ENCODE data around the gene CD207.
"Not testable (repeated sequence)": the region's sequence is repeated elsewhere in the genome, so short reads cannot be mapped to it uniquely, and the experiment has no call there.

Gene CD207

DNA sequence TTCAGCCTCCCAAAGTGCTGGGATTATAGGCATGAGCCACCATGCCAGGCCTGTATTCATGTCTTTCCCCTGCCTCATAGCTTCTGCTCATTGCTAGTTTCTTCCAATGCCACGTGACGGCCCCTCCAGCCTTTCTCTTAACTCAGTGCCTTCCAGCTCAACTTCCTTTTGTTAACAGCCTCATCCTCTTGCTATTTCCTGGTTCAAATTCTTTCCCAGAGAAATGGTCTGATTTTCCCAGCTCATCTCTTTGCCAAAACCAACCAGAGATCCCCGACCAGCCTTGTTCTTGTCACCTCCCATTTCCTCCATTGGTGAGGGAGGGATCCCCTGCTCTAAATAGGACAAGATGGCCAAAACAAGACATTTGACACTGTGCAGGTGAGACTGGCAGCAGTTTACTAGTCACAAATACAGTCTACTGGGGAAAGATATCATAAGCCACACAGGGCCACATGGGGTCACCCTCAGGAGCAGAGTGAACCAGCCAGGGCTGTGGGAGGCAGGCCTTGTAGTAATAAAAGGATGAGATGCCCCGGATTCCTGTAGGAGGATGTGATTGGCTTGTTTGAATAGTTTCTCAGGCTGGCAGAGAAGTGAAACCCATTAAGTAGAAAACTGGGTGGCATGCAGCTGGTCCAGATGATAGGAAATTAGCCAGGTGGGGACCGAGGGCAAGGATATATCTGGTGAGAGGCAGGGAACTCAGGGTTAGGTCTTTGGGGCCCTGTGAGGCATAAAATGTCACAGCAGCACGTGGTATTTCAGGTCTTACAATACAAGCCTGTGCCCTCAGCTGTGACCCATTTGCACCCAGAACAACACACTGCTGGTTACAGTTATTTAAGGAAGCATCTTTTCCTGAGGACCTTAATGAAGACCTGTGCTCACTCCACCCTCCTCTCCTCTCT lies 6.4 kb downstream of the CD207 start:
- DNase-seq, result no peak

DNA sequence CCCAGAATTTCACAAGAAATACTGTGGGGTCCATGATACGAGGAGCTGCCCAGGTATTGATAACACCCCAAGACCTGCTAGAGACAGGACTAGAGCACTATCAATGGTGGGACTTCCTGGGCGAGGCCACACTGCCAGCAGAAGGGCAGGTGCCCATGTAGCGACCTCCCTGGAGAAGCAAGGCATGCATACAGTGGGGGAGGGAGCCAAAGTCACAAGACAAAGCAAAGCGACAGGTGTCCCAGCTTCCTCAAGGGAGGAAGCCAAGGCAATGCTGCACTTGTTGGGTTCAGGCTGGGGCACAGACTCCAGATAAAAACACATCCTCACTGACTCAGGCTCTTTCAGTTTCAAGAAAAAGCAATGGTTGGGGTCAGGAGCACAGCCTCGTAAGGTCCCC lies 7.5 kb downstream of the CD207 start:
- no peak for DNase-seq

DNA sequence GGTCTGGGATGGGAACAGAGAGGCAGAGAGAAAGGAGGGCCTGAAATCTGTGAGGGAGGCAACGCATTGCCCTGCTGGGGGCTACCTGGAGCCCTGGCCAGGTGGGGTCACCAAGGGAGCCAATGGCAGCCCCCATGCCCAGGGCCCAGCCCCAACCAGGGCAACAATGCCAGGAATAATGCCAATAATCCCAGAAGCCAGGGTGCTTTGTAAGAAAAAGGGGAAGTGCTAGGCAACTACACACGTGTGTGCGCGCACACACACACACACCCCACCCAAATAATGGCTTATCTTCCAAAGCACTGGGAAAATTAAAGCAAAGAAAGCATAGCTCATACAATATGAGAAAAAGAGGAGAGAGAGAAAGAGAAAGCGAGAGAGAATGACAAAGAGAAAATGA lies 8.2 kb downstream of the CD207 start:
- no peak for DNase-seq

DNA sequence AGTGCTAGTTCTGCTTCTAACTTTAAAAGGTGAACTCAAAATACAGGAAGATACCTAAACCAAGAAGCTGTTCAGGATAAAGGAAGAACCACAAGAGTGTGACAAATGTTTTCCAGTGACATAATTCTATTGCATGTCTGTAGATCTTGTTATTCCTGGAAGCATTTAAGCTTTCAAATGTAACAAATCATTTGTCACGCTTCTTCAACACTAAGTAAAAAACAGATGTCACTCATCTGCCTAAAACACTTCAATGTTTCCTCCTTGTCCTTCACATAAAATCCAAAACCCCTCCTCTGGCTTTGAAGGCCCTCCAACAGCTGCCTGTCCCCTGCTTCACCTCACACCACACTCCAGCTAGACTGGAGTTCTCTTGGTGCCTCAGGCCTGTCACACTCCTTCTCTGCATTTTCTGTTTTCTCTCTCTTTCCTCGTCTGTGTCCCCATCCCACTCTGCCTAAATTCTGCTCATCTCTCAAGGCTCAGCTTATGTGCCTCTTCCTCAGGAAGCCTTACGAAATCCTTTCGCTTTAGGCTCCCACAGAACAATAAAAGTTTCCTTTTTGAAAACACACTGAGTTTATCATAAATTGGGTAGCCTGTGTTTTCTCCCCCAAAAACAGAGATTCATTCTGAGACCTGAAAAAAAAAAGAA lies 8.8 kb downstream of the CD207 start:
- no peak for DNase-seq

DNA sequence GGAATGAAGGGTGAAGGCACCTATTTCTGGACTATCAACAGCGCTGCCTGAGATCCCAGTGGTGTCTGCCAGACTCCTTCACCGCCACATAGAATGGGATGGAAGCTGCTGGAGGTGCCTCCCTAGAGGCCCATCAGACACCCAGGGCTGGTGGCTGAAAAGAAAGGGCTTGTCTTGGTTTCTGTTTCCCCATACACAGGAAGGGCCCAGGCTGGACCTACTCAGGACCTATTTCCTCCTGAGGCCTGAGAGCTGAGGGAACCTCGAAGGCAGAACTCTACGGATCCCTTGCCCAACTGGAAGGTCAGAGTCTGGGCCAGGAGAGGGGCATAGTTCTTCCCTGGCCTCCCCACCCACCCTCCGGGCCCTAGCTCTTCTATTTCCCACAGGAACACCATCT lies 12.4 kb downstream of the CD207 start:
- DNase-seq, result no peak

DNA sequence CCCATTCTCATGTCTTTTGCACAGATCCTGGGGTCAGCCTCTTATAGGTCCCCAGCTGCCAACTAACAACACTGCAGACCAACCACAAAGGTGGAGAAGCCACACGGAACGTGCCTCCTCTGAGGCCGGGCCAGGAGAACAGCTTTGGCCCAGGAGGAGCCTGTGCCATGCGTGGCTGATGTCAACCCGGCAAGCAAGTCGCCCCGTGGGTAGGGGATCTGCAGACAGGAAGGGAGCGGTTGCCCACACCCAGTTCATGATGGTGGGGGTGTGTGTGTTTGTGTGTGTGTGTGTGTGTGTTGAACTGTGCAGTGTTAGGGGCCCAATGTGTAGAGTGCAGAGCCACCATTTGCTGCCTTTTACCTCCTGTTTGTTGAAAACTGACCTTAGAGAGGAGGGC lies 12.8 kb downstream of the CD207 start:
- no peak for DNase-seq

DNA sequence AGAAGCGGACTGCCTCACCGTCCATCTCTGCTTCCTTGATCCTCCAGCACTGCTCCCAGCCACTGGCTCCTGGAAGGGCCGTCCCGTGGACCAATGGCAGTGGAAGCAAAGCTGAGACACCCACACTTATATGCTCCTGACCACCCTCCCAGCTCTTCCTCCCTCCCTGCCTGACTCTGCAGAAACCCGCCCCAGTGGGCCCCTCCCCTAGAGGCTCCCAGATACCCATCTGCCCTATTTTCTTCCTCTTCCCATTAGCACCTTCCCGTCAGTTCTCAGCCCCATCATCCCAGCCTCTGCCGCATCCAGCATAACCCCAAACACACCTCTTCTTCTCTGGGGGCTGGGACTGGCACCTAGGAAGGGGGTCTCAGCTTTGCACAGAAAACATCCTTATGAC lies 15.1 kb downstream of the CD207 start, which contains the start of gene CLEC4F:
Gene CLEC4F (minus strand): TSS at position 101 of the 400 bp plus-strand sequence. CDS start 76 bp downstream, at position 25.
- no peak for DNase-seq

DNA sequence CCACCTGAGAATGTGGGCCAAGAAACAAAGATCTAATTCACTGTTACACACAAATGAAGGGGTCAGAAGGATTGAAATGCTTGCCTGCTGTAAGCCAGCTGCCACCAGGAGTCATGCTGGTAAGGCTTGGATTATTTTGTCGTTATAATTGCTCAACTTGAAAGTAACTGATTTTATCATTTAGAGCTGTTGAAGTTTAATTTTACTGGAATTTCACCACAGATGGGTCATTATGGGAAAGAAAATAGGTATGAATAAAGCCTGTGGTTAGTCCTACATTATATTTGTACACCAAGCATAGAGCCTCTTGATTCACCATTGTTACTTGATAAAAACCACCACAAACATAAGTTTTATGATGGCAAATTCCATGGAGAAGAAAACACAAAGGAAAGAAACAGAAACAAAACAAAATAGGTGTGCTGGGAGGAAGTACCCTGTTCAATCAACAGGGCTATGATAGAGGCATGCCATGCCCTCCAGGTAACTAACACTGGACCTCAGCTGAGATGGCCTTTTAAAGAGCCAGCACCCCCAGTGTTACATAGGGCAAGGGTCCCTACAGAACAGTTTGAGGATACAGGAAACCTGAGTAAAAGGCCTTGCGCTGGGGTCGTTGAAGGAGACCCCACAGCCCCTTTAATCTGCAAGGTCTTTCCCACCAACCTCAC lies 18.2 kb downstream of the CD207 start:
- no peak for DNase-seq

DNA sequence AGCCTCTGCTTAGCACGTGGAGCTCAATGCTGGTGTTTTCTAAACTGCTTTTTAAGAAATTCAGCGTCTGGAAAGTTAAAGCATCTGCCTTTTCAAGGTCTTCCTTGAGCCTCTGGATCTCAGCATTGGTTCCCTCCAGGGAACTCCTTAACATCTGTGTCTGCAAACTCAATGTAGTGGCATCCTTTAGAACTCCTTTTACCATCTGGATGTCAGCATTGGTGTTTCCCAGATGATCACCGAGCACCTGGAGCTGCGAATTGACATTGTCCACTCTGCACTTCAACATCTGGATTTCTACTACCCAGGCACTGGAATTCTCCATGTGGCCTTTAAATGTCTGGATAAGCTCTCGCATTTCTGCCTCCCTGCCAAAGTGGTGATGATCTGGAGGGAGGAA lies 18.9 kb downstream of the CD207 start:
- DNase-seq, result no peak

DNA sequence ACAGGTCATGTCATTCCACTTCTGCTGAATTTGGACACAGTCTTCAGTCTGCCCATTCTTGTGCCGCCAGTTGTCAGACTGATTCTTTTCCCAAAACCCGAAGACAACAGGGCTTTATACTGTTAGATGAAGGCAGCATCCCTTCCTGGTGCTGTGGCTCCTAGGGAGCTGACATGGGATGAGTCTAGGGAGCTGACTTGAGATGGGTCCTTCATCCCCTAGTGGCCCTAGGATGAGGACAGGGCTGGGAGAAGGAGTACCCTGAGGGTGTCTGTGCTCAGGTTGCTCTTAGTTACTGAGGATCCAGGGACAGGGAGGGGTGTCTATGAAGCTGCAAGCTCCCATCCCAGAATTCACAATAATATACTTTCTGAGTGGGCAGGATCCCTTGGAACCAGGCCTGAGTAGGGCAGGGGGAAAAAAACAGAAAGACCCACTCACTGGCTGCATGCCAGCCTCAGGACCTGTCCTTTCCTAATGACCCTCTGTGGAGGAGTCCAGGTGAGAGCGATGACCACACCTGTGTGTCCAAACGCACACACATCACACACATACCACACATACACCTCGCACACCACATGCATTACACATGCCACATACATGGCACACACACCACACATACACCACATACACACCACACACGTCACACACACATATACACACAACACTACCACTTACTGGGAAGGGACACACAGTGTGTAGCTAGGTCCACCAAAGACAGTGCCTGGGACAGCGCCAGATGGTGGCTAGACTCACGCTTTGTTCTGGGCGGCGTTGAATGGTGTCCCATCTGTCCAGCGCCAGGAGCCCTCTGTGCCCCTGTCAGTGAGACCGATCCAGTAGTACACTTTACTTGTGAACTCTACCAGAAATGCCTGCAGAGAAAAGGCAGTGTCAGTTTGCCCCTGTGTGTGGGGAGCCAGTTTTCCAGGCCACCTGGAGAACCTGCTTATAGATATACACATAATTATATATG lies 26.3 kb downstream of the CD207 start:
- no peak for DNase-seq

DNA sequence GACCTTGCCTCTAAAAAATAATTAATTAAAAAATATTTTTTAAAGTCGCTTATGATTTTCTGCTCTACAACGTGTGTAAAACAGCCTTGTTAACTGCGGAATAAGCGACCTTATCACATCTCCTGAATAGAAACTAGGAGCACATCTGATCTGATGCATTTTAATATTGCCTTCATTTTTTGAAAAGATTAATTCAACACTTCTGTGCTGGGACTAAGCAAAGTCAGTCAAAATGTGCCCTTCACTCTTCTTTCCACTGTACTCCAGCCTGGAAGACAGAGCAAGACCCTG lies 27.8 kb downstream of the CD207 start:
- DNase-seq, result no peak

DNA sequence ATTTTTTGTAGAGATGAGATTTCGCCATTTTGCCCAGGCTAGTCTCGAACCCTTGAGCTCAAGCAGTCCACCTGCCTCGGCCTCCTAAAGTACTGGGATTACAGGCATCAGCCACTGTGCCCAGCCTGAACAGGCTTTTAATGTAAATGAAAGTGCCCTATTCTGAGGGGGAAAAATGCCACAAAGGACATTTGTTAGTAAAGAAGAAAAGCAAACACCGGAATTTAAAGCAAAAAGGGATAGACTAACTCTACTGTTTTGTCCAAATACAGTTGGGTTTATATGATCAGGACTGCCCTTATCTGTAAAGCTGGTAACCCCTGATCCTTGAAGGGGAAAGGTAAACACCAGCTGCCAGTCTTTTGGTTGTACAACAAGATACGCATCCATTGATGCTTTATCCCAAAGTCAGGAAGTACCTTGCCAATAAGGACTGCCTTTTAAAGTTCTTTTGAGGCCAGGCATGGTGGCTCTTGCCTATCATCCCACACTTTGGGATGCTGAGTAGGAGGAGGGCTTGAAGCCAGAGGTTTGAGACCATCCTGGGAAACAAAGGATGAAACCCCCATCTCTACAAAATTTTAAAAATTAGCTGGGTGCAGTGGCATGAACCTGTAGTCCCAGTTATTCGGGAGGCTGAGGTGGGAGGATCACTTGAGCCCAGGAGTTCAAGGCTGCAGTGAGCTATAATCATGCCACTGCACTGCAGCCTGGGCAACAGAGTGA lies 28.4 kb downstream of the CD207 start:
- DNase-seq, result no peak

DNA sequence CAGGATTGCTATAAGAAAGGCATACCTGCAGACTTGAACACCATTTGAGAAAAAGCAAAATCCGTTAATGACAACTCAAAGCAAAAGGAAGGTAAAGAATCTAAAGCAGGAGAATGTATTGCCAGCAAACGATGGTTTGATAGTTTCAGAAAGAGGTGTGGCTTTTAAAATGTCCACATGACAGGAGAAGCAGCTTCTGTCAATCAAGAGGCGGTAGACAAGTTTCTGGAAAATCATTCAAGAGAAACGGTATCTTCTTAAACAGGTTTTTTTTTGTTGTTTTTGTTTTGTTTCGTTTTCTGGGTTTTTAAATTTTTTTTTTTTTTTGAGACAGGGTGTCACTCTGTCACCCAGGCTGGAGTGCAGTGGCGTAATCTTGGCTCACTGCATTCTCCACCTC lies 29.0 kb downstream of the CD207 start:
- no peak for DNase-seq

DNA sequence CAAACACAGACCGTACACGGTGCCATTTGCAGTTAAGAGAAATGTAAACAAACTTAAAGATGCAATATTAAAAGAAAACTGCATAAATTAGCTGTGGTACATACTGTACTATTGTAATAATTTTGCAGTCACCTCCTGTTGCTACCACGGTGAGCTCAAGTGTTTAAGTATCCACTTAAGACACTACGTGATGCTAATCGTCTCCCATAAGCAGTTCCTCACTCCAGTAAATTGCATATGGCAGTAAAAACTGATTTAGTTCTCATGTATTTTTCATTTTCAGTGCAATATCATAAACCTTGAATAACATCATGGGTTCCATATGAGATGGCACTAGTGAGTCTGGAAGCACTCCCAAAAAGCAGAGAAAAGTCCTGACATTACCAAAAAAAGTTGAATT lies 29.6 kb downstream of the CD207 start:
- peak; percentile 43 for DNase-seq

DNA sequence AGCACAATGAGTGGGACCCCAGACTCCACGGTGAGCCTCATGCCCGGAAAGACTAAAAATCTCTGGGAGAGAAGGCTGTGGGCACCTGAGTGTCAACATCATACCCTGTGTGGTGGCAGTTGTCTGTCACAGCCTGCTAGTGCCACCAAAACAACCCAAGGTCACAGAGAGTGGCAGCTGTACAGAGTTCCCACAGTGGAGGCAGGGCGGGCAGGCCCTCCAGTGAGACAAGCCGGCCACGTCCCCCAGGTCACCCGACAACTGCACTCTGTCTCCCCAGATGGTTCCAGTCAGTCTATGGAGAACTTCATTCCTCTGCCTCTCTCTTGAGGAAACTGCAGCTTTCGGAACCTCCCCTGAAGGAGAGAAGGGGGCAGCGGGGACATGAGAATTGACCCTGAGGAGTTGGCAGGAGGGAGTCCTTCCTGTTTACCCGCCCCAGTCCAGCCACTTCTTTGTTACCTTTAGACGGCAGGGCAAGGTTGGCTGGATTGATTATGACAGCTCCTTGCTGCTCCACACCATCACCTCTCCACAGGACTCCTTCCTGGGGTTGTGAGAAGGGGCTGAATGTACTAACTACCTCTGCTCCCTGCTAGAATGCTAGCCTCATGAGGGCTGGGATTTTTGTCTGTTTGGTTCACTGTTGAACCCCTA lies 33.9 kb downstream of the CD207 start:
- DNase-seq, result no peak

DNA sequence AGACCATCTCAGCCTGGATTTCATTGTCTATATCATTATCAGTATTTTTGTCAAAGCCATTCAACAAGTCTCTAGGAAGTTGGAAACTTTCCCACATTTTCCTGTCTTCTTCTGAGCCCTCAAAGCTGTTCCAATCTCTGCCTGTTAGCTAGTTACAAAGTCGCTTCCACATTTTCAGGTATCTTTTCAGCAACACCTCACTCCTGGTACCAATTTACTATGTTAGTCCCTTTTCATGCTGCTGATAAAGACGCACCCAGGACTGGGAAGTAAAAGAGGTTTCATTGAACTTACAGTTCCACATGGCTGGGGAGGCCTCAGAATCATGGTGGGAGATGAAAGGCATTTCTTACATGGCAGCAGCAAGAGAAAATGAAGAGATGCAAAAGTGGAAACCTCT lies 35.9 kb downstream of the CD207 start:
- DNase-seq, result no peak

DNA sequence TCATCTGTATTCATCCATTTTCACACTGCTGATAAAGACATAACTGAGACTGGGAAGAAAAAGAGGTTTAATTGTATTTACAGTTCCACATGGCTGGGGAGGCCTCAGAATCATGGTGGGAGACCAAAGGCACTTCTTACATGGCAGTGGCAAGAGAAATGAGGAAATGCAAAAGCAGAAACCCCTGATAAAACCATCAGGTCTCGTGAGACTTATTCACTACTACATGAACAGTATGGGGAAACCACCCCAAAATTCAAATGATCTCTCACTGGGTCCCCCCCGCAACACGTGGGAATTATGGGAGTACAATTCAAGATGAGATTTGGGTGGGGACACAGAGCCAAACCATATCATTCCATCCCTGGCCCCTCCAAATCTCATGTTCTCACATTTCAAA lies 37.6 kb downstream of the CD207 start:
- not testable (repeated sequence) for DNase-seq

DNA sequence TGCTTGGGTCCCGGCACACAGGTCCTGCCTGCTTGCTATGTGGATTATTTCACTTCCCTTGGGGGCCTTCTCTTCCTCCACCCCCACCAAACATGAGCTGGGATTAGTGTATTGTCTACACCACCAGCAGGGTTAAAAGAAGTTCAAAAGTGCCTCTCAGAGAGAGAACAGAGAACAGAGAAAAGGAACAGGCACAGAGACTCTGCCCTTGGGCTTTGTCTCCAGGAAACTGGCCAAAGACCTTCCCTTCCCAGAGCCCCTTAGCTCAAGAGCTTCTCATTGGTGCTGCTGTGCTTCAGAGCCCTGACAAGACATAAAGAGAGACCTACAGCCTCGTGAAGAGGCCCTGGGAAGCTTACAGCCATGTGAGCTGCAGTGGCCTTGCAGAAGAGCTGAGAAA lies 38.1 kb downstream of the CD207 start:
- DNase-seq, result no peak

DNA sequence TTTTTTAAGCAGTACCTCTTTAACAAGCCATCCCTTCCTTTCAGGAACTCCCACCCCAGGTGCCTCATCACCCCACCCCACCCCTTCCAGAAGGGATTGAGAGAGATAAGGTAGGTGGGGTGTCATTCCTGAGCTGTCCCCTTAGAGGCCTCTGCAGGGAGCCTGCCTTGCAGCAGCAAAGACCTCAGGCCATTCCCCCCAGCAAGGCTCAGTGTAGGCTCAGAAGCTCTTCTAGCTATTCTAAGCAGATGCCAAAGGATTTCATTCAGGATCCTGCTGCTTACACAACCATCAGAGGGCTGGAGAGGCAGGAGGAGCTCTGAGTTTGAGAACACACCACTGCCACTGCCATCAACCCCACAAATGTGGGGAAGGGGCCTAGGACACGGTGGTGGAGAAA lies 39.4 kb downstream of the CD207 start:
- no peak for DNase-seq

DNA sequence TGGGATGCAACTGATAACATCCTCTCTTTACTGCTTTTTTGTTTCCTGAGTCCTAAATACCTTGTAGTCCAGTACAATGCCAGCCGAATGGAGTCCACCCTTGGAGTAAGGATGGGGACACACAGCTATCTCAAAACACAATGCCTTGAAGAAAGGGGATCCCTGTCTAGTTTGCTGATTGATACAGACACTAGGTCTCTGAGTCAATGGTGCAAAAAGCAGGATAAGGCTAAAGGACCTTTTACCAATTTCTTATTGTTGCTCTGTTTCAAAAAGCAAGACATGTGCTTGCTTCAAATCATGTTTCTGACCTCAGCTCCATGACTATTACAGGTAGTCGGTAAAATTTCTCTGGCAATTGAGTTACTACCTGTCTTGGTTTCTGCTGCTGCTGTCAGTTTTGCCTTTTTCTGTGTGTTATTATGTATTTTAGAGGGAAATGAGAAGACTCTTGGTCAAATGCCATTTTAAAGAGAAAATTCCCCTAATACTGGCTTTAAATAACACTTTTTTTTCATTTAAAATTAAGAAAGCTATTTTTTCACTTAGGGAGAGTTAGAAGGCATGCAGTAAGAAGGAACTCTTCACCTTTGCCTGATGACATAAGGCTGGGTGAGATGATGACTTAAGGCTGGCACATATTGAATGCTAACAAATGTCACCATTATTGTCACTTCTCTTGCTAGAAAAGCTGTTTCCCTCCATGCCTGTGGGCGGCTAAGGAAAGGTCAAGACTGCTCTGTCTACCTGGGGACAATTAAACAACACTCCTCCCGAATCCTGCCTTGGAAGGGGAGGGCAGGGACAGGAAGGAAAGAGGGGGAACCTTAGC lies 40.2 kb downstream of the CD207 start:
- no peak for DNase-seq

DNA sequence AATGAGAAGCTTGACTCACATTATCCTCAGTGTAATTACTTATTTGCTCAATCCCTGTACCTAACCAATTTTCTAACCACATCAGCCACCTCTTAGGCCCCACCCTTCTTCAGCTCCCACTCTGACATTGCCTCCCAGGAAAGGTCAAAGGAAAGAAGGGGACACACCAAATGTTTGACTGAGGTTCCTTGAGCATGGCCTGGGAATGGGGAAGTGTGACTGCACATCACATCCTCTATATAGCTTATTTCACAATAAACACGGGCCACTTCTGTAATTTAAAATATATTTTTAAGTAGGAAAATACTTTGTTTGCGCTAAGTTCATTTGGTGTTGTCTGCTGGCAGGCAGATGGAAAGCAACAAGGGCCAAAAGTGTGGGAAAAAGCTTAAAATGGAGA lies 42.2 kb downstream of the CD207 start:
- DNase-seq, result no peak

All from NCI-H2227 treated with DMSO at 0.1 percent for 48 hours (cell line).